Esophagus (tissue), 2 donors: ENCODE measurements around the gene WDR1. TPM values are rescaled to one million over a fixed set of nuclear protein-coding genes. Genes with fewer than 3 reads are reported as not detected.

Experiments used
- H3K27ac ChIP-seq, 2 donors: one replicate each; pipeline ENCODE4 v1.5.1; 2013; ENCODE audit warnings: low read depth in 2 of 2, mild to moderate bottlenecking in 2 of 2, inconsistent platforms in 1 of 2, low read length in 1 of 2, moderate library complexity in 1 of 2
- H3K27me3 ChIP-seq, 2 donors: one replicate each; pipeline ENCODE4 v1.6.1; 2013; ENCODE audit warnings: low read length in 2 of 2, control low read depth in 1 of 2, mild to moderate bottlenecking in 1 of 2; ENCODE audit not compliant: insufficient read depth in 2 of 2, control insufficient read depth in 1 of 2
- H3K36me3 ChIP-seq, 2 donors: one replicate each; pipeline ENCODE4 v1.6.1; 2013; ENCODE audit warnings: low read length in 1 of 2; ENCODE audit not compliant: control insufficient read depth in 2 of 2, insufficient read depth in 2 of 2
- H3K4me1 ChIP-seq, 2 donors: one replicate each; pipeline ENCODE4 v1.6.1; 2013; ENCODE audit warnings: low read length in 1 of 2; ENCODE audit not compliant: control insufficient read depth in 2 of 2, insufficient read depth in 2 of 2
- H3K4me3 ChIP-seq, 2 donors: one replicate each; pipeline ENCODE4 v1.5.1; 2013; ENCODE audit warnings: low read length in 2 of 2, mild to moderate bottlenecking in 2 of 2, low read depth in 1 of 2, moderate library complexity in 1 of 2
- H3K9me3 ChIP-seq, 2 donors: one replicate each; pipeline ENCODE4 v1.6.1; 2013; ENCODE audit warnings: mild to moderate bottlenecking in 2 of 2, low read depth in 1 of 2, low read length in 1 of 2, moderate library complexity in 1 of 2; ENCODE audit not compliant: control insufficient read depth in 2 of 2, insufficient read depth in 1 of 2
- WGBS, 2 donors: extraction: QIAGEN DNeasy Blood & Tissue Kit; methylation state at CpG; one replicate each; pipeline ENCODE4 v1.1.7; 2013; 5-methylcytosine and 5-hydroxymethylcytosine counted together
- polyA plus RNA-seq, 2 donors: library from polyadenylated mRNA; stranded (reverse); fragments of 200-250 nt; gene quantifications; one replicate each; pipeline ENCODE4 v1.2.3, GENCODE V29; 2013
- donor health status: healthy with polysubstance abuse.
- donor health status: Bipolar disorder and iron deficiency.

Gene WDR1
- polyA plus RNA-seq, 2 donors, result 73.8 to 170 TPM

DNA sequence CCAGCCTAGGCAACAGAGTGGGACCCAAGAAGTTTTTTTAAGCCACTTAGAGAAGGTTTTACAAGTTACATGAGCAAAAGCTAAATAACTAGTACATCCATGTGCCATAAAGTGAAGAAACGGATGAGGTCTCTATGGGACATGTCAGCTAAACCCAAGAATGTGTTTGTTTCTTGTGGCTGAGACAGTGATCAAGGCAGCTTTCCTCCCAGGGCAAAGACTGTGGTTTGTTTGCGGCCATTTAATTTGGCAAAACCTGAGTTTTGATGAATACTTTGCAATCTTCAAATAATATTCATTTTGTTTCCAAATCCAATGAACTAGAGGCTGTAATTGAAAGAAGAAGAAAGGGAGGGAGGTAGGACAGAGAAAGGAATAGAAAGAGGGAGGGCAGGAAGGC lies 50.4 kb downstream of the WDR1 start:
- Histone ChIP-seq H3K27ac (no peak overlapping the region), H3K4me3 (no peak overlapping the region), H3K36me3 (peaks cover 0 to 7% of the 10 kb centered on the region in 2 donors), H3K9me3 (peaks cover 0 to 2% of the 10 kb centered on the region in 2 donors), H3K4me1 (peaks cover 0 to 12% of the 10 kb centered on the region in 2 donors), H3K27me3 (no peaks in the 10 kb centered on the region)
- 63 to 64% methylated on average over 2 of the region's 2 CpGs for WGBS, 2 donors

DNA sequence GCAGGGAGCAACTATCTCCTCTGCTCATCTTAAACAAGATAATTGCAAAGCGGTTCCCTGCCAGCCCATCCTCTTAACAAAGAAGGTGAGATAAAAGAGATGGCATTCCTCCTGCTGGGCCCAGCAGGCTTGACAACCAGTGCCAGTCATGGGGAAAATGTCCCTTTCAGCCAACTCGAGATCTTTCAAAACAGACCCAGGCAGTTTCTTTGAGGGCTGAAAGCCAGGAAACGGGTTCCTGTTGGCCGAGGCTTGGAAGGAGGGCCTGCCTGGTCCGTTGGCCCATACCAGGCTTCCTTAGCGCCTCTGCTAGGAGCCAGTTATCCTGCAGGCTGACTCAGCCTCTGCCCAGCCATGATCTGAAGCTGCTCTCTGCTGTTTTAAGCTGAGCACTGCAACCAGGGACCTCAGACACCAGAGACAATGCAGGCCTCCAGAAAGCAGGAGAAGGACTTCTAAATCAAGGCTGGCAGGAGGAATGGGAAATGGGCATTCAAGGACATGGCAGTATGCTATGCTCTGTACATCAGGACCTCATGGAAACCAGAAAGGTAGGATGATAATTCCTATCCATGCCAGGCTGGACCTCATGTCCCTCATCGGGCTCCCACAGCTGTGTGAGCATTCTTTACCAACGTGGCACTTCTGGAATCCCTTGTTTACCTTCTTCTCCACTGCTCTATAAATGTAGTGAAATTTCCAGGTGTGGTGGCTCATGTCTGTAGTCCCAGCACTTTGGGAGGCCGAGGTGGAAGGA lies 52.9 kb downstream of the WDR1 start:
- no peaks in the 10 kb centered on the region for H3K27me3 ChIP-seq
- H3K4me3 ChIP-seq, result no peak overlapping the region
- H3K9me3 ChIP-seq, result no peaks in the 10 kb centered on the region
- H3K27ac ChIP-seq, result peak overlapping the region; percentile 45 to 61
- H3K4me1 ChIP-seq, result peaks cover 0 to 7% of the 10 kb centered on the region in 2 donors
- peaks cover 0 to 2% of the 10 kb centered on the region in 2 donors for H3K36me3 ChIP-seq
- WGBS, 2 donors, result 37 to 44% methylated on average over 9 of the region's 9 CpGs

DNA sequence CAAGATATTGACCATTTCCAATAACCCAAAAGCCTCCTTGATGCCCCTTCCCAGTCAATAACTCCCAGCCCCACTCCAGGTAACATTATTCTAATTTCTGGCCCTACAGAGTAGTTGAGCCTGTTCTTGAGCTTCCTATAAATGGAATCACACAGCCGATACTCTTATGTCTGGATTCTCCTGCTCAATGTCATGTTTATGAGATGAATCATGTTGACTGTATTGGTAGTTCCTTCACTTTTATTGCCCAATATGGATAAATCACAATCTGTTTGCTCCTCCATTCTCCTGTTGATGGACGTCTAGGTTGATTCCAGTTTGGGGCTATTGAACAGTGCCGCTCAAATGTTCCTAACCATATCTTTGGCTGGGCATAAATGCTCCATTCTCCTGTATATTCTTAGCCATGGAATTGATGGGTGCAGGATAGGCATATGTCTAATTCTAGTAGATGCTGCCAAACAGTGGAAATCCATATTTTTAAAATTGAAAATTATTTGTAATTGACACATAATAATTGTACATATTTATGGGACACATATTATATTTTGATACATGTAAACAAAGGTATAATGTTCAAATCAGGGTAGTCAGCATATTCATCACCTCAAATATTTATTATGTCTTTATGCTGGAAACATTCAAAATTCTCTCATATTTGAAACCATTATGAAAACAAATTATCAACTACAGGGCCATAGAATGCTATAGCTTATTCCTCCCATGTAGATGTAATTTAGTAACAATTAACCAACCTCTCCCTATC lies 54.8 kb downstream of the WDR1 start:
- Histone ChIP-seq H3K27me3 (no peaks in the 10 kb centered on the region), H3K36me3 (no peaks in the 10 kb centered on the region), H3K4me1 (peaks cover 3 to 7% of the 10 kb centered on the region in 2 donors), H3K4me3 (no peak overlapping the region), H3K9me3 (no peaks in the 10 kb centered on the region), H3K27ac (no peak overlapping the region)
- WGBS, 2 donors, result 70 to 78% methylated on average over 3 of the region's 3 CpGs

DNA sequence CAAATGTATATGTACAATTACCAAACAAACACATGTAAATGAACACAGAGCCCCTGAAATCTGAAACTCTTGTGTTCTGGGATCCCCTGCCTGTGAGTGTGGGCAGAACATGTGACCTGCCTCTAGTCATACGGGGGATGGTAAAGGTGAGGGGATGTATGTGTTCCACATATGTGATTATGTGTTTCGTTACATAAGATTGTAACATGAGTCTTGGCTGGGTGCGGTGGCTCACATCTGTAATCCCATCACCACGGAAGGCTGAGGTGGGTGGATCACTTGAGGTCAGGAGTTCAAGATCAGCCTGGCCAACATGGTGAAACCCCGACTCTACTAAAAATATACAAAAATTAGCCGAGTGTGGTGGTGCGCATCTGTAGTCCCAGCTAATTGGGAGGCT lies 58.2 kb downstream of the WDR1 start:
- H3K9me3 ChIP-seq, result no peaks in the 10 kb centered on the region
- peaks cover 3 to 10% of the 10 kb centered on the region in 2 donors for H3K4me1 ChIP-seq
- no peaks in the 10 kb centered on the region for H3K36me3 ChIP-seq
- no peak overlapping the region for H3K27ac ChIP-seq
- WGBS, 2 donors, result 93 to 98% methylated on average over 7 of the region's 7 CpGs
- no peaks in the 10 kb centered on the region for H3K27me3 ChIP-seq
- no peak overlapping the region for H3K4me3 ChIP-seq

DNA sequence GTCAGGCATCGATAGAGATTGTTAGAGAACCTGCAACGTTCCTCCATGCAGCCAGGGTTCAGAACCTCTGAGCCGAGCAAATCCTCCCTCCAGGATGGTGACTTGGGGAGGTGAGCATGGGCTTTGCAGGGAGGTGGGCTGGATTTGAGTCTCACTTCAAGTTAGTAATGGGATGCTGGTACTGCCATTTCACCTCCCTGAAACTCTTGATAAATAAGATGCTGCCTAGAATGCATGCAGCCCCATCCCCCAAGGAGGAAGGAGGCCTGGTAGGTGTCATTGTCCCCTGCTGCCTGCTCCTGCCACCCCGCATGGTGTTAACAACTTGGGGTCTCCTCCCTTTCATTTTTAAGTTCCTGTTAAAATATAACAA lies 59.6 kb downstream of the WDR1 start:
- 76 to 79% methylated on average over 4 of the region's 4 CpGs for WGBS, 2 donors
- no peak overlapping the region for H3K27ac ChIP-seq
- no peaks in the 10 kb centered on the region for H3K27me3 ChIP-seq

DNA sequence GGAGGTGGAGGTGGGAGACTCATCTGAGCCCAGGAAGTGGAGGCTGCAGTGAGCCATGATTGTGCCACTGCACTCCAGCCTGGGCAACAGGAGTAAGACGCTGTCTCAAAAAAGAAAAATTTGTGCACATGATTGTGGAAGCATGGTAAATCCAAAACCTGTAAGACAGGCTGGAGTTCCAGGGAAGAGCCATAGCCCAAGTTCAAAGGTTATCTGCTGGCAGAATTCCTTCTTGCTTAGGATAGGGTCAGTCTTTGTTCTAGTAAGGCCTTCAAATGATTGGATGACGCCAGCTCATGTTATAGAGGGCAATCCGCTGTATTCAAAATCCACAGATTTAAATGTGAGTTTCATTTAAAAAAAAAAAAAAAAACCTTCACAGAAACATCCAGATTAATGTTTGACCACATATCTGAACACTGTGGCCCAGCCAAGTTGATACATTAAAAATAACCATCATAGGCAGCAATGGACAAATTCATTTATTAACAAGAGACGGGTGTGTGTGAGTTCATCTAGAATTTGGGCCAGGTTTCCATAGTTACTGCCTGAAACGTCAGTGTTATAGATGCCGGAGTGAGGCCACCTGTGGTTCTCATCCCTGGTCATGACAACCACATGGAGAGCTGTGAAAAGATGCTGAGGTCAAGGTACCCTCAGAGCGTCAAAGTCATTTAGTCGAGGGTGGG lies 60.1 kb downstream of the WDR1 start:
- no peak overlapping the region for H3K4me3 ChIP-seq
- WGBS, 2 donors, result 70 to 74% methylated on average over 8 of the region's 8 CpGs
- no peaks in the 10 kb centered on the region for H3K9me3 ChIP-seq
- H3K4me1 ChIP-seq, result peaks cover 3 to 14% of the 10 kb centered on the region in 2 donors
- H3K27ac ChIP-seq, result no peak overlapping the region
- no peaks in the 10 kb centered on the region for H3K27me3 ChIP-seq
- H3K36me3 ChIP-seq, result no peaks in the 10 kb centered on the region

More for the DNA sequence above, 59.6 kb downstream of the WDR1 start:
- no peaks in the 10 kb centered on the region for H3K9me3 ChIP-seq
- H3K4me1 ChIP-seq, result peaks cover 3 to 10% of the 10 kb centered on the region in 2 donors
- H3K4me3 ChIP-seq, result no peak overlapping the region
- no peaks in the 10 kb centered on the region for H3K36me3 ChIP-seq

DNA sequence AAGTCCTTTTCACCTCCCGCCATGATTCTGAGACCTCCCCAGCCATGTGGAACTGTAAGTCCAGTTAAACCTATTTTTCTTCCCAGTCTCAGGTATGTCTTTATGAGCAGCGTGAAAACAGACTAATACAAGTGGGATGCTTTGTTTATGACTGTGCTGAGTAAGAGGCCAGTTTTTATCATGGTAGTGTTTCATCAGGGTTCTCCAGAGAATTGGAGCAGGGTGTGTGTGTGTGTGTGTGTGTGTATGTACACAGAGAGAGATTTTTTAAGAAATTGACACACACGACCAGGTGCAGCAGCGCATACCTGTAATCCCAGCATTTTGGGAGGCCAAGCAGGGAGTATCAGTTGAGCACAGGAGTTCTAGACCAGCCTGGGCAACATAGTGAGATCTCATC lies 60.7 kb downstream of the WDR1 start:
- 85 to 87% methylated on average over 4 of the region's 4 CpGs for WGBS, 2 donors
- Histone ChIP-seq H3K9me3 (no peaks in the 10 kb centered on the region), H3K4me3 (no peak overlapping the region), H3K27me3 (no peaks in the 10 kb centered on the region), H3K4me1 (peaks cover 3 to 14% of the 10 kb centered on the region in 2 donors), H3K27ac (no peak overlapping the region), H3K36me3 (no peaks in the 10 kb centered on the region)

DNA sequence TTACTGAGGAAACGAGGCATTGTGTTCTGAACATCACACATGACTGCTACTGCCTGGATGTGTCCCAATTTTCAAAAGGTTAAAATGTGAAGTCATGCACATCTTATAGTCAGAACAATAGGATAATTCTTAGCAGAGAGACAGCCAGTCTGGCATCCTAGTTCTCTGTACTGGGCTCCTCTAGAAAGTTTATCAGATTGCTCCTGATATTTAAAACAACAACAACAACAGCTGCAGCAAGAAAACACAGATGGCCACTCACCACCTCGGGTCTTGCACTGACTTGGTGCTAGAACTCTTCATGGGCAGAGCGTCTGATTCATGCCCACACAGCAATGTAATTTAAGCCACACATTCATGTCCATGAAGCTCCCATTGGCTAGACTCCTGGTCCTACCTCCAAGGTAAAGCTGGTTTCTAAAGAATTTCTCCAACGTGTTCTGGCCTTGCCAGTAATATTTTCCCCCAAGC lies 62.0 kb downstream of the WDR1 start:
- no peak overlapping the region for H3K4me3 ChIP-seq
- peaks cover 3 to 17% of the 10 kb centered on the region in 2 donors for H3K4me1 ChIP-seq
- no peaks in the 10 kb centered on the region for H3K27me3 ChIP-seq
- no peaks in the 10 kb centered on the region for H3K36me3 ChIP-seq
- H3K27ac ChIP-seq, result no peak overlapping the region
- no peaks in the 10 kb centered on the region for H3K9me3 ChIP-seq
- WGBS, 2 donors, result 39 to 60% methylated on average over 4 of the region's 4 CpGs

DNA sequence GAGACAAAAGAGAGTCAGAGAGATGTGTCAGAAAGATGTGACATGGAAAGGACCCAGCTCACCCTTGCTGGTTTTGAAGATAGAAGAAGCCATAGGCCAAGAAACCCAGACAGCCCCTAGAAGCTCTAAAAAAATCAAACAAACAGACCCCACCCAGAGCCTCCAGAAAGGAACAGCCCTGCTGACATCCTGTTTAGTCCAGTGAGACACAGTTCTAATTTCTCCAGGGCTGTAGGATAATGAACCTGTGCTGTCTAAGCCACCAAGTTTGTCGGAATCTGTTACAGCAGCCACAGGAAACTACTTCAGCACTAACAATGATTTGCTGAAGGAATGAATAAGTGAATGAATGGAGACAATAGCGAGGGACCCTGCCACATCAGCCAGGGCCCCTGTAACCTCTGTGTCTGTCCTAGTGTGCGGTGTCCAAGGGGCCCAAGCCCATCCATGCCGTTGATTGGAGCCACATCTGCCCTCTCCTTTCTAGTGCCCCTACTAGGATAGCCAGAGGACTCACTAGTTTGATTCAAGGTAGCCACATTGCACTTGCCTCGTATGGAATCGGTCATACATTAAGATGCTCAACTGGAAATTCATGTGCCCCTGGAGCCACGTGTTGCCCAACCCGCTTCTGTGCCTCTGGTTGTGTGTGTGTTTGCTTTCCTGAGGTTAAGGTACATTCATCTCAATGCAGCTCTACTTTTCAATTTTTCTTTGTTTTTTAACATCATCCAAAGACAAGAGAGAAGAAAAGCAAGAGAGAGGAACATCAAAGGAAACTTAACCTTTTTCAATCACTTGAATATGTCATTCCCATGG lies 62.8 kb downstream of the WDR1 start:
- 75 to 80% methylated on average over 8 of the region's 8 CpGs for WGBS, 2 donors
- Histone ChIP-seq H3K36me3 (no peaks in the 10 kb centered on the region), H3K27ac (no peak overlapping the region), H3K9me3 (no peaks in the 10 kb centered on the region), H3K4me3 (no peak overlapping the region), H3K4me1 (peaks cover 3 to 19% of the 10 kb centered on the region in 2 donors), H3K27me3 (no peaks in the 10 kb centered on the region)
